GM12891 (cell line): ENCODE data around the gene WHAMM.

Experiments
- POLR2A ChIP-seq: IDR thresholded peaks from 2 replicates; pipeline ENCODE4 v1.6.1; 2011; ENCODE audit warnings: low read depth, low read length, control low read depth
- POLR2AphosphoS5 ChIP-seq: IDR thresholded peaks from 2 replicates; pipeline ENCODE4 v1.6.1; 2011; ENCODE audit warnings: low read depth, low read length, control low read depth
- SPI1 ChIP-seq: IDR thresholded peaks from 2 replicates; pipeline ENCODE4 v1.6.1; 2011; ENCODE audit warnings: low read depth, low read length, control low read depth
- TAF1 ChIP-seq: IDR thresholded peaks from 2 replicates; pipeline ENCODE4 v1.6.1; 2011; ENCODE audit warnings: low read depth, low read length, control low read depth

DNA sequence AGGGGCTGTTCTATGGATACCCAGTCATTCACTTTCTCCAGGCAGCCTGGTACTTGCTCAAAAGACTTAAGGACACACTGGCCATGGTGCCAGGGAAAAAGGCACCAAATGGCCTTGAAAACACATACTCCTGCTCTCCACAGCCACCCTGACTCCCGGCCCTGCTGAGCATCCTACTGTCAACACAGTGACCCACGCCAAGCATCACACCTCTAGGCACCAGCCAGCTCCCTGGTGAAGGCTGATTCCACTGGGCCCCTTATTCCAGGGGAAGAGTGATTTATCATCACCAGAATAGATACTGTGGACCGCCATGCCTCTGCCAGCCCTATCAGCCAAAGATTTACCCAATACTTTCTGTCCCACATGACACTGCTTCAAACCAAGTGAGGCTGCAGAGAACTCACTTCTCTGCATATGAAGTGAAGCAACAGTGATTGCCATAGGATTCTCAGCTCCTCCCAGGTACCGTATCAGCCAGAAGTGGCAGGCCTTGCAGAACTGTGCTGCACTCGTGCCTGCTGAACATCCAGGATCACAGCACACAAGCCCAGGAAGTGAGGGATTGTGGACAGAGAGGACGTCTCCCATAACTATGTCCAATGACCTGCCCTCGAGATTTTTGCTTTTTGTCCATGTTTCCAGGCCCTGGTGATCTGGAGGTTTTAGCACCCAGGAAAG, 63.7 kb downstream of the WHAMM start:
- TF ChIP-seq POLR2A (no peak), POLR2AphosphoS5 (no peak), TAF1 (no peak), SPI1 (no peak)
